Large intestine (tissue), 3 donors: Measurements from ENCODE around the gene GABRD. TPM values are rescaled to one million over a fixed set of nuclear protein-coding genes. Genes with fewer than 3 reads are reported as not detected.

ENCODE experiments used
- DNase-seq, 2 donors: peaks; one replicate each; pipeline versions ENCODE4 v3.0.0 to v3.0.0-alpha.2; 2013
- H3K27ac ChIP-seq: one replicate; pipeline ENCODE4 v1.5.1; 2013; ENCODE audit warnings: low read length
- H3K27me3 ChIP-seq: 2 replicates; pipeline ENCODE4 v1.6.1; 2013; ENCODE audit warnings: low read length; ENCODE audit not compliant: control insufficient read depth, insufficient read depth
- H3K36me3 ChIP-seq: 2 replicates; pipeline ENCODE4 v1.6.1; 2013; ENCODE audit warnings: low read length; ENCODE audit not compliant: control insufficient read depth, insufficient read depth
- H3K4me1 ChIP-seq: one replicate; pipeline ENCODE4 v1.6.1; 2013; ENCODE audit warnings: low read length; ENCODE audit not compliant: control insufficient read depth, insufficient read depth
- H3K4me3 ChIP-seq: one replicate; pipeline ENCODE4 v1.5.1; 2013; ENCODE audit warnings: low read length
- H3K9me3 ChIP-seq: one replicate; pipeline ENCODE4 v1.6.1; 2013; ENCODE audit warnings: mild to moderate bottlenecking, low read depth, low read length, moderate library complexity; ENCODE audit not compliant: control insufficient read depth
- WGBS: methylation state at CpG from one replicate; pipeline ENCODE4 v1.1.5; 2013; ENCODE audit warnings: low lambda C conversion rate; ENCODE audit not compliant: insufficient coverage; 5-methylcytosine and 5-hydroxymethylcytosine counted together
- polyA plus RNA-seq: library from polyadenylated mRNA; unstranded; fragments of 120-200 nt; gene quantifications from one replicate; pipeline ENCODE4 v1.2.1, GENCODE V29; 2013

GABRD gene
- polyA plus RNA-seq, 1 donor = 0.54 TPM

- H3K27me3 ChIP-seq = peaks cover 3% of the 10 kb centered on the region
- DNase-seq = no peak
- WGBS = no CpG with 5 or more reads among the region's 19 CpGs
- H3K9me3 ChIP-seq = peaks cover 3% of the 10 kb centered on the region
- no peak overlapping the region for H3K4me3 ChIP-seq
- H3K36me3 ChIP-seq = peaks cover 34% of the 10 kb centered on the region
- peaks cover 37% of the 10 kb centered on the region for H3K4me1 ChIP-seq
- H3K27ac ChIP-seq = no peak overlapping the region
Observed at GRCh38 chr1:2068951-2069350, 49.8 kb downstream of the GABRD start.

- Histone ChIP-seq H3K4me1 (peaks cover 37% of the 10 kb centered on the region), H3K4me3 (no peak overlapping the region), H3K9me3 (peaks cover 6% of the 10 kb centered on the region), H3K36me3 (peaks cover 32% of the 10 kb centered on the region), H3K27ac (peak overlapping the region; percentile 51), H3K27me3 (peaks cover 3% of the 10 kb centered on the region)
- WGBS = no CpG with 5 or more reads among the region's 11 CpGs
- DNase-seq = no peak
Observed at GRCh38 chr1:2070016-2070415, 50.9 kb downstream of the GABRD start.

- H3K4me1 ChIP-seq = peaks cover 37% of the 10 kb centered on the region
- H3K36me3 ChIP-seq = peaks cover 36% of the 10 kb centered on the region
- no CpG with 5 or more reads among the region's 36 CpGs for WGBS
- DNase-seq = no peak
- peaks cover 3% of the 10 kb centered on the region for H3K27me3 ChIP-seq
- peaks cover 7% of the 10 kb centered on the region for H3K9me3 ChIP-seq
- peak overlapping the region; percentile 77 for H3K27ac ChIP-seq
- no peak overlapping the region for H3K4me3 ChIP-seq
Observed at GRCh38 chr1:2070800-2071530, 51.8 kb downstream of the GABRD start.

- Histone ChIP-seq H3K27me3 (peaks cover 3% of the 10 kb centered on the region), H3K36me3 (peaks cover 45% of the 10 kb centered on the region), H3K4me3 (no peak overlapping the region), H3K4me1 (peaks cover 37% of the 10 kb centered on the region), H3K27ac (peak overlapping the region; percentile 77), H3K9me3 (peaks cover 15% of the 10 kb centered on the region)
- DNase-seq = peak; percentile 92 to 96
- WGBS = no CpG with 5 or more reads among the region's 25 CpGs
Observed at GRCh38 chr1:2072109-2072806, 53.1 kb downstream of the GABRD start.

GRCh38 chr1:2072891-2073290, 53.7 kb downstream of the GABRD start:
- DNase-seq = no peak
- H3K4me3 ChIP-seq = no peak overlapping the region
- no CpG with 5 or more reads among the region's 14 CpGs for WGBS
- H3K27ac ChIP-seq = peak overlapping the region; percentile 77
- peaks cover 17% of the 10 kb centered on the region for H3K9me3 ChIP-seq
- peaks cover 48% of the 10 kb centered on the region for H3K36me3 ChIP-seq
- H3K27me3 ChIP-seq = peaks cover 3% of the 10 kb centered on the region
- H3K4me1 ChIP-seq = peaks cover 37% of the 10 kb centered on the region

GRCh38 chr1:2073382-2074230, 54.5 kb downstream of the GABRD start:
- no CpG with 5 or more reads among the region's 59 CpGs for WGBS
- Histone ChIP-seq H3K36me3 (peaks cover 47% of the 10 kb centered on the region), H3K9me3 (peaks cover 23% of the 10 kb centered on the region), H3K27ac (peak overlapping the region; percentile 77), H3K4me1 (peaks cover 37% of the 10 kb centered on the region), H3K4me3 (peak overlapping the region; percentile 31), H3K27me3 (peaks cover 3% of the 10 kb centered on the region)
- DNase-seq = peak in 1 of 2 donors; percentile 32

- H3K27ac ChIP-seq = no peak overlapping the region
- WGBS = no CpG with 5 or more reads among the region's 19 CpGs
- peaks cover 44% of the 10 kb centered on the region for H3K36me3 ChIP-seq
- DNase-seq = no peak
- peaks cover 3% of the 10 kb centered on the region for H3K27me3 ChIP-seq
- no peak overlapping the region for H3K4me3 ChIP-seq
- peaks cover 37% of the 10 kb centered on the region for H3K4me1 ChIP-seq
- peaks cover 31% of the 10 kb centered on the region for H3K9me3 ChIP-seq
Observed at GRCh38 chr1:2074396-2074795, 55.3 kb downstream of the GABRD start.

- H3K36me3 ChIP-seq = peaks cover 43% of the 10 kb centered on the region
- WGBS = no CpG with 5 or more reads among the region's 38 CpGs
Observed at GRCh38 chr1:2074944-2075740, 56.0 kb downstream of the GABRD start.

GRCh38 chr1:2076826-2077225, 57.7 kb downstream of the GABRD start:
- no CpG with 5 or more reads among the region's 21 CpGs for WGBS
- Histone ChIP-seq H3K4me1 (peaks cover 15% of the 10 kb centered on the region), H3K27me3 (peaks cover 3% of the 10 kb centered on the region), H3K27ac (no peak overlapping the region), H3K4me3 (no peak overlapping the region), H3K36me3 (peaks cover 39% of the 10 kb centered on the region), H3K9me3 (peaks cover 38% of the 10 kb centered on the region)
- DNase-seq = no peak

More at GRCh38 chr1:2074944-2075740, 56.0 kb downstream of the GABRD start:
- Histone ChIP-seq H3K27me3 (peaks cover 3% of the 10 kb centered on the region), H3K27ac (no peak overlapping the region), H3K9me3 (peaks cover 37% of the 10 kb centered on the region), H3K4me1 (peaks cover 31% of the 10 kb centered on the region), H3K4me3 (no peak overlapping the region)
- no peak for DNase-seq
